Superior temporal gyrus (tissue), 1 donor: Measurements from ENCODE around the gene MSI1.
A peak's percentile ranks its signal among the peaks of the same experiment; 100 is the strongest.

Experiments used
- DNase-seq: peaks from one replicate; pipeline ENCODE4 v3.0.0-alpha.2; 2016; ENCODE audit errors: extremely low spot score

The MSI1 gene

GRCh38 chr12:120377611-120378010, 8.6 kb upstream of the MSI1 start:
- DNase-seq = no peak

GRCh38 chr12:120376934-120377572, 8.1 kb upstream of the MSI1 start:
- no peak for DNase-seq

GRCh38 chr12:120376416-120376815, 7.5 kb upstream of the MSI1 start:
- DNase-seq = no peak

- no peak for DNase-seq
Observed at GRCh38 chr12:120376009-120376408, 7.0 kb upstream of the MSI1 start.

- DNase-seq = no peak
Observed at GRCh38 chr12:120373683-120374082, 4.7 kb upstream of the MSI1 start.

- DNase-seq = no peak
Observed at GRCh38 chr12:120370343-120371243, 1.6 kb upstream of the MSI1 start.

GRCh38 chr12:120369603-120370342, 809 bp upstream of the MSI1 start:
- no peak for DNase-seq

- no peak for DNase-seq
Observed at GRCh38 chr12:120367924-120368788, 808 bp downstream of the MSI1 start.

GRCh38 chr12:120367233-120367923, 1.6 kb downstream of the MSI1 start:
- DNase-seq = no peak

- DNase-seq = no peak
Observed at GRCh38 chr12:120366845-120367232, 2.1 kb downstream of the MSI1 start.

- DNase-seq = no peak
Observed at GRCh38 chr12:120366341-120366705, 2.6 kb downstream of the MSI1 start.

GRCh38 chr12:120365675-120366340, 3.2 kb downstream of the MSI1 start:
- peak; percentile 53 for DNase-seq

GRCh38 chr12:120364487-120364886, 4.5 kb downstream of the MSI1 start:
- no peak for DNase-seq

- no peak for DNase-seq
Observed at GRCh38 chr12:120363274-120363855, 5.6 kb downstream of the MSI1 start.

GRCh38 chr12:120362516-120363273, 6.3 kb downstream of the MSI1 start:
- no peak for DNase-seq

GRCh38 chr12:120361506-120362208, 7.3 kb downstream of the MSI1 start:
- peak; percentile 79 for DNase-seq

GRCh38 chr12:120359128-120359527, 9.8 kb downstream of the MSI1 start:
- DNase-seq = no peak

- no peak for DNase-seq
Observed at GRCh38 chr12:120358412-120359100, 10.4 kb downstream of the MSI1 start.
